Activated CD8-positive, alpha-beta T cell treated with anti-CD3 and anti-CD28 coated beads, Interleukin-2, amount 10 ng/mL, durations not matched to agents 7 days and 5 days (primary cell): ENCODE data around the gene SNX13. TPM values are rescaled to one million over a fixed set of nuclear protein-coding genes. Genes with fewer than 3 reads are reported as not detected.
A peak's percentile ranks its signal among the peaks of the same experiment; 100 is the strongest.

Source experiments
- ATAC-seq: fragments of 150-1000 bp; cut with Tn5 transposase; one replicate; pipeline ENCODE4 v1.10.0; 2021; ENCODE audit warnings: moderate library complexity
- CTCF ChIA-PET: fragments of 350-600 bp; sonication (Branson Sonifier 250); formaldehyde crosslinking; loops from one replicate; lab custom pipeline; 2021; ENCODE audit warnings: antibody characterized with exemption; lab: Charles Lee
- POLR2A ChIA-PET: fragments of 350-600 bp; sonication (Branson Sonifier 250); formaldehyde crosslinking; loops from one replicate; lab custom pipeline; 2021; ENCODE audit warnings: antibody characterized with exemption; lab: Charles Lee
- DNase-seq: peaks from one replicate; pipeline ENCODE4 v3.0.0-alpha.2; 2020
- H3K27ac Mint-ChIP-seq: one replicate; pipeline ENCODE4 v1.8.0; 2021; ENCODE audit warnings: mild to moderate bottlenecking, mixed read lengths
- H3K27me3 Mint-ChIP-seq: one replicate; pipeline ENCODE4 v1.8.0; 2021; ENCODE audit warnings: low read depth, mixed read lengths
- H3K36me3 Mint-ChIP-seq: one replicate; pipeline ENCODE4 v1.8.0; 2021; ENCODE audit warnings: low read depth, mixed read lengths
- H3K4me1 Mint-ChIP-seq: one replicate; pipeline ENCODE4 v1.8.0; 2021; ENCODE audit warnings: low read depth, mixed read lengths
- H3K4me3 Mint-ChIP-seq: one replicate; pipeline ENCODE4 v1.8.0; 2021; ENCODE audit warnings: mild to moderate bottlenecking, mixed read lengths
- H3K9me3 Mint-ChIP-seq: one replicate; pipeline ENCODE4 v1.8.0; 2022; ENCODE audit warnings: mixed read lengths; ENCODE audit not compliant: insufficient read depth
- total RNA-seq, 2 experiments: library from RNA; stranded (reverse); gene quantifications; one replicate each; pipeline ENCODE4 v1.2.3, GENCODE V29; 2021

Gene SNX13
- total RNA-seq, 2 experiments from 2014 or later, result 24.2 to 24.5 TPM

- Mint-ChIP-seq H3K36me3 (no peaks in the 10 kb centered on the region), H3K27me3 (peaks cover 3% of the 10 kb centered on the region), H3K9me3 (no peaks in the 10 kb centered on the region), H3K4me3 (no peak overlapping the region), H3K27ac (no peak overlapping the region), H3K4me1 (no peaks in the 10 kb centered on the region)
- CTCF ChIA-PET, result no interaction called here
- DNase-seq (no peak), ATAC-seq (no peak)
- POLR2A ChIA-PET, result no interaction called here
Observed at GRCh38 chr7:17966706-17967105, 26.4 kb upstream of the SNX13 start.

- ATAC-seq, result no peak
- POLR2A ChIA-PET, result no interaction called here
- Mint-ChIP-seq H3K27ac (no peak overlapping the region), H3K36me3 (no peaks in the 10 kb centered on the region), H3K4me3 (no peak overlapping the region), H3K4me1 (no peaks in the 10 kb centered on the region), H3K9me3 (no peaks in the 10 kb centered on the region), H3K27me3 (peaks cover 3% of the 10 kb centered on the region)
- DNase-seq, result no peak
- CTCF ChIA-PET, result no interaction called here
Observed at GRCh38 chr7:17965603-17966002, 25.3 kb upstream of the SNX13 start.

GRCh38 chr7:17963281-17963680 is 23.0 kb upstream of the SNX13 start:
- DNase-seq (no peak), ATAC-seq (no peak)
- Mint-ChIP-seq H3K4me1 (no peaks in the 10 kb centered on the region), H3K4me3 (no peak overlapping the region), H3K36me3 (no peaks in the 10 kb centered on the region), H3K27me3 (peaks cover 4% of the 10 kb centered on the region), H3K27ac (no peak overlapping the region), H3K9me3 (no peaks in the 10 kb centered on the region)
- POLR2A ChIA-PET, result no interaction called here
- CTCF ChIA-PET, result no interaction called here

DNA sequence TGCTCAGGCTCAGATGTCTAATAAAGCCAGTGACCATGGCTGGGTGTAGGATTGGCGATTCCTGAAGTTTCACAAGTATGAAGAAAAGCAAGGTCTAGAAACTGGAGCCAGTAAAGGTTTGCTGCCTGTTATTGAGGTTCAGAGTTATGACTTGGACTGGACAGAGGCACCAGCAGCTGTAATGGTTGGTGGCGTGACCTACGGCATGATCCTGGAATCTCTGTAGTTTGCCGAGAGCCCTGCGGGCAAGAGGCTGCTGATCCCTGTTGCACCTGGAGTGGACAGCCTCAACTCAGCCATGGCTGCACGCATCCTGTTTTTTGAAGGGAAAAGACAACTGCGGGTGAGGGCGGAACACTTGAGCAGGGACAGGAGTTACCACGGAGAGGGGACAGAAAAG is 22.4 kb upstream of the SNX13 start:
- no peaks in the 10 kb centered on the region for H3K9me3 Mint-ChIP-seq
- H3K27ac Mint-ChIP-seq, result no peak overlapping the region
- ATAC-seq (no peak), DNase-seq (no peak)
- POLR2A ChIA-PET, result no interaction called here
- H3K4me3 Mint-ChIP-seq, result no peak overlapping the region
- no peaks in the 10 kb centered on the region for H3K36me3 Mint-ChIP-seq
- no peaks in the 10 kb centered on the region for H3K4me1 Mint-ChIP-seq
- CTCF ChIA-PET, result no interaction called here
- peaks cover 6% of the 10 kb centered on the region for H3K27me3 Mint-ChIP-seq

- H3K4me3 Mint-ChIP-seq, result no peak overlapping the region
- POLR2A ChIA-PET, result no interaction called here
- peaks cover 4% of the 10 kb centered on the region for H3K4me1 Mint-ChIP-seq
- no peaks in the 10 kb centered on the region for H3K9me3 Mint-ChIP-seq
- no peaks in the 10 kb centered on the region for H3K36me3 Mint-ChIP-seq
- CTCF ChIA-PET, result no interaction called here
- H3K27me3 Mint-ChIP-seq, result peaks cover 6% of the 10 kb centered on the region
- no peak for ATAC-seq
- DNase-seq, result no peak
- H3K27ac Mint-ChIP-seq, result no peak overlapping the region
Observed at GRCh38 chr7:17957871-17958270, 17.6 kb upstream of the SNX13 start.

DNA sequence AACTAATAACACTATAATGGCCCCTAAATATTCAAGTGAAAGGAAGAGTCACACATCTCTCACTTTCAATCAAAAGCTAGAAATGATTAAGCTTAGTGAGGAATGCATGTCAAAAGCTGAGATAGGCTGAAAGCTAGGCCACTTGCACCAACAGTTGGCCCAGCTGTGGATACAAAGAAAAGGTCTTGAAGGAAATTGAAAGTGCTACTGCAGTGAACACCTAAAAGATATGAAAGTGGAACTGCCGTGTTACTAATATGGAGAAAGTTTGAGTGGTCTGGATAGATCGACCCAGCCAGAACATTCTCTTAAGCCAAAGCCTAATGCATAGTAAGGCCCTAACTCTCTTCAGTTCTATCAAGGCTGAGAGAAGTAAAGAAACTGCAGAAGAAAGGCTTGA is 12.1 kb upstream of the SNX13 start:
- peak; percentile 29 for DNase-seq
- POLR2A ChIA-PET, result interaction anchor here (0.6 to 1.1 kb wide), 2 partner anchors 10 to 13 kb away, joined by 3 read pairs; no protein-coding TSS in a partner anchor

GRCh38 chr7:17951742-17952254 is 11.5 kb upstream of the SNX13 start:
- ATAC-seq (no peak), DNase-seq (no peak)
- Mint-ChIP-seq H3K9me3 (no peaks in the 10 kb centered on the region), H3K4me3 (no peak overlapping the region), H3K36me3 (peaks cover 3% of the 10 kb centered on the region), H3K27me3 (no peaks in the 10 kb centered on the region), H3K27ac (no peak overlapping the region), H3K4me1 (peaks cover 22% of the 10 kb centered on the region)
- CTCF ChIA-PET, result interaction anchor here (1.0 to 1.1 kb wide), 2 partner anchors 14 to 270 kb away, joined by 3 to 4 read pairs; no protein-coding TSS in a partner anchor
- POLR2A ChIA-PET, result interaction anchor here (1.1 kb wide), 1 partner anchor 12 kb away, joined by 3 read pairs; no protein-coding TSS in a partner anchor

More for the DNA sequence above, 12.1 kb upstream of the SNX13 start:
- Mint-ChIP-seq H3K36me3 (peaks cover 3% of the 10 kb centered on the region), H3K27me3 (no peaks in the 10 kb centered on the region), H3K9me3 (no peaks in the 10 kb centered on the region), H3K27ac (peak overlapping the region; percentile 66), H3K4me1 (peaks cover 18% of the 10 kb centered on the region), H3K4me3 (peak overlapping the region; percentile 50)
- ATAC-seq, result peak; percentile 79
- CTCF ChIA-PET, result interaction anchor here (1.0 to 1.1 kb wide), 2 partner anchors 14 to 271 kb away, joined by 3 to 4 read pairs; no protein-coding TSS in a partner anchor

GRCh38 chr7:17948526-17949238 is 8.4 kb upstream of the SNX13 start:
- ATAC-seq, result no peak
- DNase-seq, result no peak
- H3K27me3 Mint-ChIP-seq, result no peaks in the 10 kb centered on the region
- ChIA-PET CTCF (interaction anchor here (1.0 kb wide), 1 partner anchor 178 kb away, joined by 4 read pairs; no protein-coding TSS in a partner anchor), POLR2A (no interaction called here)
- no peak overlapping the region for H3K27ac Mint-ChIP-seq
- H3K9me3 Mint-ChIP-seq, result no peaks in the 10 kb centered on the region
- no peak overlapping the region for H3K4me3 Mint-ChIP-seq
- peaks cover 3% of the 10 kb centered on the region for H3K36me3 Mint-ChIP-seq
- peaks cover 26% of the 10 kb centered on the region for H3K4me1 Mint-ChIP-seq

DNA sequence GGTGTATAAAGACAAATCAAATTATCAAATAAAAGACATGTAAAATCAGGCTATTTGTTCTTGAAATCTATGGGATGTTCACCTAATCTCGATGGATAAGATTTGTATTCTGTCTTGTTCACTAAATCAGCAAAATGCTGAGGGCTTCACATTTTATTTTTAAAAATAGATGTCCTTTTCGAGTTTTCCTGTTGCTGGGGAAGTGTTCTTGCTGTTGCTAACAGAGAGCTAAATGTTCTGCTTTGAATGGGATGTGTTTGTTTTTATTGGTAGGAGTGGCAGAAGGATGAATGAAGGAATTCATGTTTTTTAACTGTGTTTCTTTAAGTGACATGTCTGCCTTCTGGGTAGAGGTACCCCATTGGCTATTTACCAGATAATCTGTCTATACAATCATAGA is 7.3 kb upstream of the SNX13 start:
- CTCF ChIA-PET, result interaction anchor here (1.4 kb wide), 1 partner anchor 10 kb away, joined by 3 read pairs; no protein-coding TSS in a partner anchor
- Mint-ChIP-seq H3K9me3 (no peaks in the 10 kb centered on the region), H3K4me3 (no peak overlapping the region), H3K36me3 (peaks cover 2% of the 10 kb centered on the region), H3K27me3 (no peaks in the 10 kb centered on the region), H3K4me1 (peaks cover 20% of the 10 kb centered on the region), H3K27ac (no peak overlapping the region)
- ATAC-seq, result no peak
- POLR2A ChIA-PET, result no interaction called here
- DNase-seq, result no peak

GRCh38 chr7:17946591-17946990 is 6.3 kb upstream of the SNX13 start:
- H3K4me1 Mint-ChIP-seq, result peaks cover 23% of the 10 kb centered on the region
- peak; percentile 64 for ATAC-seq
- CTCF ChIA-PET, result interaction anchor here (1.4 kb wide), 1 partner anchor 9 kb away, joined by 3 read pairs; no protein-coding TSS in a partner anchor
- peak overlapping the region; percentile 48 for H3K4me3 Mint-ChIP-seq
- no peaks in the 10 kb centered on the region for H3K9me3 Mint-ChIP-seq
- no peak for DNase-seq
- peaks cover 4% of the 10 kb centered on the region for H3K36me3 Mint-ChIP-seq
- POLR2A ChIA-PET, result no interaction called here
- peak overlapping the region; percentile 33 for H3K27ac Mint-ChIP-seq
- no peaks in the 10 kb centered on the region for H3K27me3 Mint-ChIP-seq

- Mint-ChIP-seq H3K4me1 (peaks cover 27% of the 10 kb centered on the region), H3K4me3 (no peak overlapping the region), H3K27me3 (no peaks in the 10 kb centered on the region), H3K36me3 (peaks cover 8% of the 10 kb centered on the region), H3K9me3 (no peaks in the 10 kb centered on the region), H3K27ac (no peak overlapping the region)
- CTCF ChIA-PET, result no interaction called here
- no peak for ATAC-seq
- no peak for DNase-seq
- POLR2A ChIA-PET, result no interaction called here
Observed at GRCh38 chr7:17944720-17945119, 4.4 kb upstream of the SNX13 start.

DNA sequence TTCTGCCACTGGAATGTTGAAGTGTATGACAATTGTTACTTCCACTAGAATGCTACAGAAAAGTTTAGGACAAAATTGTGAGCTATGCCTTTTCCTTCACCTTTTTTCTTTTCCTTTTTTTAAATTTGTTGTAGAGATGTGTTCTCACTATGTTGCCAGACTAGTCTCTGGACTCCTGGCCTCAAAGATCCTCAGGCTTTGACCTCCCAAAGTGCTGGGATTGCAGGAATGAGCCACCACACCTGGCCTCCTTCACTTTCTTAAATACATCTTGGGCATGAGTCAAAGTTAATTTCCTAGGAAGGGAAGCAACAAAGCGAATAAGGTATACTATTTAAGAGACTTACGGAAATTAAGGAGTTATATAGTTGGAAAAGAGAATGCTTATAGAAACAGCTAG is 2.7 kb upstream of the SNX13 start:
- Mint-ChIP-seq H3K27ac (no peak overlapping the region), H3K9me3 (no peaks in the 10 kb centered on the region), H3K4me3 (no peak overlapping the region), H3K27me3 (no peaks in the 10 kb centered on the region), H3K4me1 (peaks cover 39% of the 10 kb centered on the region), H3K36me3 (peaks cover 8% of the 10 kb centered on the region)
- POLR2A ChIA-PET, result interaction anchor here (0.7 kb wide), 1 partner anchor 10 kb away, joined by 3 read pairs; no protein-coding TSS in a partner anchor
- CTCF ChIA-PET, result interaction anchor here (1.4 kb wide), 1 partner anchor 173 kb away, joined by 4 read pairs; no protein-coding TSS in a partner anchor
- no peak for ATAC-seq
- no peak for DNase-seq
